ENCODE measurements around the gene ZNF618.
"Not testable (repeated sequence)": the region's sequence is repeated elsewhere in the genome, so short reads cannot be mapped to it uniquely, and the experiment has no call there.

The ZNF618 gene

GRCh38 chr9:114080195-114080772 is 204.2 kb downstream of the ZNF618 start:
- Histone ChIP-seq H3K27me3 (no peaks in the 10 kb centered on the region), H3K27ac (no peak overlapping the region), H3K9me3 (no peaks in the 10 kb centered on the region), H3K36me3 (no peaks in the 10 kb centered on the region), H3K4me3 (no peak overlapping the region), H3K4me1 (peaks cover 0 to 13% (median 2%) of the 10 kb centered on the region in 4 donors)
- no peak for TF ChIP-seq CTCF (IDR thresholded peaks at IDR 0.05)
- intact Hi-C loops (cut with DNase I; ENCODE audit: low total_unique reads), result loop anchor here (10.0 kb wide), 1 partner anchor 205 kb away; no protein-coding TSS in a partner anchor
- DNase-seq, result no peak

- Histone ChIP-seq H3K27ac (no peak overlapping the region), H3K4me1 (peaks cover 0 to 13% (median 2%) of the 10 kb centered on the region in 4 donors), H3K9me3 (no peaks in the 10 kb centered on the region), H3K27me3 (no peaks in the 10 kb centered on the region), H3K36me3 (no peaks in the 10 kb centered on the region), H3K4me3 (no peak overlapping the region)
- no peak for DNase-seq
- intact Hi-C loops (cut with DNase I; ENCODE audit: low total_unique reads), result loop anchor here (10.0 kb wide), 1 partner anchor 204 kb away; no protein-coding TSS in a partner anchor
- TF ChIP-seq CTCF (IDR thresholded peaks at IDR 0.05), result no peak
Observed at GRCh38 chr9:114080773-114081440, 204.8 kb downstream of the ZNF618 start.

- Histone ChIP-seq H3K27ac (no peak overlapping the region), H3K4me3 (no peak overlapping the region), H3K9me3 (no peaks in the 10 kb centered on the region), H3K4me1 (peaks cover 0 to 13% (median 2%) of the 10 kb centered on the region in 4 donors), H3K27me3 (no peaks in the 10 kb centered on the region), H3K36me3 (no peaks in the 10 kb centered on the region)
- intact Hi-C loops (cut with DNase I; ENCODE audit: low total_unique reads), result loop anchor here (10.0 kb wide), 1 partner anchor 203 kb away; no protein-coding TSS in a partner anchor
- no peak for DNase-seq
- no peak for TF ChIP-seq CTCF (IDR thresholded peaks at IDR 0.05)
Observed at GRCh38 chr9:114081441-114082016, 205.4 kb downstream of the ZNF618 start.

GRCh38 chr9:114082017-114082762 is 206.1 kb downstream of the ZNF618 start:
- H3K27ac ChIP-seq, result no peak overlapping the region
- H3K4me3 ChIP-seq, result no peak overlapping the region
- peak; percentile 90 to 93 for TF ChIP-seq CTCF (IDR thresholded peaks at IDR 0.05)
- no peaks in the 10 kb centered on the region for H3K27me3 ChIP-seq
- H3K36me3 ChIP-seq, result no peaks in the 10 kb centered on the region
- H3K9me3 ChIP-seq, result no peaks in the 10 kb centered on the region
- intact Hi-C loops (cut with DNase I; ENCODE audit: low total_unique reads), result loop anchor here (10.0 kb wide), 1 partner anchor 203 kb away; no protein-coding TSS in a partner anchor
- peak; percentile 90 to 92 for DNase-seq
- H3K4me1 ChIP-seq, result peaks cover 0 to 13% (median 2%) of the 10 kb centered on the region in 4 donors

GRCh38 chr9:114082763-114083412 is 206.8 kb downstream of the ZNF618 start:
- not testable (repeated sequence) for DNase-seq, H3K9me3 ChIP-seq, H3K4me3 ChIP-seq, H3K27ac ChIP-seq, H3K36me3 ChIP-seq, H3K27me3 ChIP-seq
- peaks cover 0 to 11% (median 2%) of the 10 kb centered on the region in 4 donors for H3K4me1 ChIP-seq
- intact Hi-C loops (cut with DNase I; ENCODE audit: low total_unique reads), result loop anchor here (10.0 kb wide), 1 partner anchor 202 kb away; no protein-coding TSS in a partner anchor

Measured in tibial artery (tissue), 4 donors.